Measurements from ENCODE around the gene TRPC3.

DNA sequence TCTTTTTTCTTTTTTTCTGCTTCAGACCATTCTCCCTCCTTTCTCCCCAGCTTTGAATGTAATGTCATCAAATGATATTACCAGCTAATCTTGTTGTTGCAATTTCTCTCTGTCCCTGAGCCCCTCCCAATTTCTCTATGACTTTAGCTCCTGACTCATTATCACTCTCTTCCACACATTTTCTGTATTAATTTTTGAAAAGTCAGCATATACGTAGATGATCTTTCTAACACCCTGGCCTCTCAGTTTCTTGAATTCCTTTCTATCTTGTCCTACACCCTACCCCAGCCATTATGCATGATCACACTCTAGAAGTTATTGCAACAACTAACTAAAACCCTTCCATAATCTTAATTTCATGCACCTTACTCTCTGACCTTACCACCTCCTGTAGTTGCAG lies 13.1 kb upstream of the TRPC3 start:
- TF ChIP-seq EZH2phosphoT487 (conservative IDR thresholded peaks at IDR 0.05; ENCODE audit: low read length): no peak
- TF ChIP-seq, protein P1, sequence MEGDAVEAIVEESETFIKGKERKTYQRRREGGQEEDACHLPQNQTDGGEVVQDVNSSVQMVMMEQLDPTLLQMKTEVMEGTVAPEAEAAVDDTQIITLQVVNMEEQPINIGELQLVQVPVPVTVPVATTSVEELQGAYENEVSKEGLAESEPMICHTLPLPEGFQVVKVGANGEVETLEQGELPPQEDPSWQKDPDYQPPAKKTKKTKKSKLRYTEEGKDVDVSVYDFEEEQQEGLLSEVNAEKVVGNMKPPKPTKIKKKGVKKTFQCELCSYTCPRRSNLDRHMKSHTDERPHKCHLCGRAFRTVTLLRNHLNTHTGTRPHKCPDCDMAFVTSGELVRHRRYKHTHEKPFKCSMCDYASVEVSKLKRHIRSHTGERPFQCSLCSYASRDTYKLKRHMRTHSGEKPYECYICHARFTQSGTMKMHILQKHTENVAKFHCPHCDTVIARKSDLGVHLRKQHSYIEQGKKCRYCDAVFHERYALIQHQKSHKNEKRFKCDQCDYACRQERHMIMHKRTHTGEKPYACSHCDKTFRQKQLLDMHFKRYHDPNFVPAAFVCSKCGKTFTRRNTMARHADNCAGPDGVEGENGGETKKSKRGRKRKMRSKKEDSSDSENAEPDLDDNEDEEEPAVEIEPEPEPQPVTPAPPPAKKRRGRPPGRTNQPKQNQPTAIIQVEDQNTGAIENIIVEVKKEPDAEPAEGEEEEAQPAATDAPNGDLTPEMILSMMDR (IDR thresholded peaks at IDR 0.05; ENCODE audit: insufficient read depth, low read length, poor library complexity, severe bottlenecking): no peak

All from SU-DHL-6 (cell line).